WTC11 (cell line): ENCODE results near the gene RPS24. TPM values are rescaled to one million over a fixed set of nuclear protein-coding genes. Genes with fewer than 3 reads are reported as not detected.

Experiments
- ATAC-seq: fragments of 200-7000 bp; cut with Tn5 transposase; 2 replicates; pipeline ENCODE4 v1.10.0; 2021; ENCODE audit warnings: mild to moderate bottlenecking, moderate library complexity
- CTCF ChIA-PET: fragments of 300-600 bp; sonication (Branson Sonifier 250); formaldehyde crosslinking; loops from one replicate; lab custom pipeline; 2021; ENCODE audit warnings: antibody characterized with exemption; lab: Charles Lee
- POLR2A ChIA-PET: fragments of 350-600 bp; sonication (Branson Sonifier 250); formaldehyde crosslinking; loops from one replicate; lab custom pipeline; 2021; ENCODE audit warnings: antibody characterized with exemption; lab: Charles Lee
- DNase-seq: peaks from one replicate; pipeline ENCODE4 v3.0.0; 2021; ENCODE audit warnings: low spot score
- H3K27ac Mint-ChIP-seq: 2 replicates; pipeline ENCODE4 v1.8.0; 2021; ENCODE audit warnings: mixed read lengths
- H3K27me3 Mint-ChIP-seq: 2 replicates; pipeline ENCODE4 v1.8.0; 2021; ENCODE audit warnings: low read depth, mild to moderate bottlenecking, moderate library complexity, mixed read lengths
- H3K36me3 Mint-ChIP-seq: 2 replicates; pipeline ENCODE4 v1.8.0; 2021; ENCODE audit warnings: mixed read lengths
- H3K4me1 Mint-ChIP-seq: 2 replicates; pipeline ENCODE4 v1.8.0; 2022; ENCODE audit warnings: mixed read lengths
- H3K4me3 Mint-ChIP-seq: 2 replicates; pipeline ENCODE4 v1.8.0; 2021; ENCODE audit warnings: mild to moderate bottlenecking, moderate library complexity, mixed read lengths
- H3K9me3 Mint-ChIP-seq: 2 replicates; pipeline ENCODE4 v1.8.0; 2021; ENCODE audit warnings: mixed read lengths
- EMX1 ChIP-seq: fragments of 250-450 bp; sonication (Bioruptor Pico); IDR thresholded peaks from 2 replicates; pipeline ENCODE4 v1.8.0; 2021; ENCODE audit warnings: mild to moderate bottlenecking
- FOXP1 ChIP-seq: sonication (generic); formaldehyde crosslinking; IDR thresholded peaks from 2 replicates; pipeline ENCODE4 v1.8.0; 2022; ENCODE audit warnings: missing genetic modification reagents, mild to moderate bottlenecking, moderate library complexity, borderline replicate concordance
- GTF2I ChIP-seq: fragments of 250-450 bp; sonication (Bioruptor Pico); conservative IDR thresholded peaks from 2 replicates; pipeline ENCODE4 v1.4.0; 2021; ENCODE audit warnings: mild to moderate bottlenecking
- KAT7 ChIP-seq: sonication (generic); formaldehyde crosslinking; IDR thresholded peaks from 2 replicates; pipeline ENCODE4 v1.8.1; 2023; ENCODE audit warnings: missing genetic modification reagents, mild to moderate bottlenecking, borderline replicate concordance
- MXD4 ChIP-seq: fragments of 250-450 bp; sonication (Bioruptor Pico); IDR thresholded peaks from 2 replicates; pipeline ENCODE4 v1.8.0; 2021; ENCODE audit warnings: mild to moderate bottlenecking, moderate library complexity, borderline replicate concordance
- NFE2L1 ChIP-seq: sonication (generic); formaldehyde crosslinking; IDR thresholded peaks from 2 replicates; pipeline ENCODE4 v1.8.1; 2023; ENCODE audit warnings: missing genetic modification reagents
- OVOL2 ChIP-seq: fragments of 250-450 bp; sonication (Bioruptor Pico); IDR thresholded peaks from 2 replicates; pipeline ENCODE4 v1.9.0; 2021; ENCODE audit warnings: mild to moderate bottlenecking, borderline replicate concordance
- RORB ChIP-seq: fragments of 250-450 bp; sonication (Bioruptor Pico); IDR thresholded peaks from 2 replicates; pipeline ENCODE4 v1.9.0; 2021; ENCODE audit warnings: mild to moderate bottlenecking
- STAT6 ChIP-seq: sonication (generic); formaldehyde crosslinking; conservative IDR thresholded peaks from 2 replicates; pipeline ENCODE4 v1.8.1; 2023; ENCODE audit warnings: mild to moderate bottlenecking, low read depth, missing genetic modification reagents, moderate library complexity
- TCF7 ChIP-seq: sonication (generic); formaldehyde crosslinking; IDR thresholded peaks from 2 replicates; pipeline ENCODE4 v1.8.0; 2022; ENCODE audit warnings: mild to moderate bottlenecking, low read depth, missing genetic modification reagents, moderate library complexity
- TEAD4 ChIP-seq: sonication (generic); formaldehyde crosslinking; IDR thresholded peaks from 2 replicates; pipeline ENCODE4 v1.8.0; 2022; ENCODE audit warnings: mild to moderate bottlenecking, missing genetic modification reagents
- ZNF121 ChIP-seq: sonication (generic); formaldehyde crosslinking; IDR thresholded peaks from 2 replicates; pipeline ENCODE4 v1.8.0; 2023; ENCODE audit warnings: missing genetic modification reagents
- ZNF317 ChIP-seq: sonication (generic); formaldehyde crosslinking; IDR thresholded peaks from 2 replicates; pipeline ENCODE4 v1.8.1; 2023; ENCODE audit warnings: low read depth, mild to moderate bottlenecking, moderate library complexity, missing genetic modification reagents, borderline replicate concordance
- total RNA-seq: library from RNA; stranded (reverse); gene quantifications from 3 replicates; pipeline ENCODE4 v1.2.3, GENCODE V29; 2021
- TF ChIP-seq, protein P1 (sequence below): sonication (generic); formaldehyde crosslinking; IDR thresholded peaks from 2 replicates; pipeline ENCODE4 v1.8.0; 2022; ENCODE audit warnings: mild to moderate bottlenecking, missing genetic modification reagents
- TF ChIP-seq, protein P2 (sequence below): sonication (generic); formaldehyde crosslinking; IDR thresholded peaks from 2 replicates; pipeline ENCODE4 v1.8.1; 2022; ENCODE audit warnings: missing genetic modification reagents, borderline replicate concordance
- TF ChIP-seq, protein P3 (sequence below): sonication (generic); formaldehyde crosslinking; IDR thresholded peaks from 2 replicates; pipeline ENCODE4 v1.8.0; 2023; ENCODE audit warnings: missing genetic modification reagents, mild to moderate bottlenecking, borderline replicate concordance
- TF ChIP-seq, protein P4 (sequence below): sonication (generic); formaldehyde crosslinking; IDR thresholded peaks from 2 replicates; pipeline ENCODE4 v1.8.0; 2022; ENCODE audit warnings: mild to moderate bottlenecking, missing genetic modification reagents
- TF ChIP-seq, protein P5 (sequence below): fragments of 250-450 bp; sonication (Bioruptor Pico); conservative IDR thresholded peaks from 2 replicates; pipeline ENCODE4 v1.9.0; 2021; ENCODE audit warnings: mild to moderate bottlenecking
- TF ChIP-seq, protein P6 (sequence below): fragments of 250-450 bp; sonication (Bioruptor Pico); IDR thresholded peaks from 2 replicates; pipeline ENCODE4 v2.1.2; 2022; ENCODE audit warnings: mild to moderate bottlenecking, moderate library complexity

RPS24 gene
- total RNA-seq, 1 experiment from 2014 or later, result 1,819 TPM

DNA sequence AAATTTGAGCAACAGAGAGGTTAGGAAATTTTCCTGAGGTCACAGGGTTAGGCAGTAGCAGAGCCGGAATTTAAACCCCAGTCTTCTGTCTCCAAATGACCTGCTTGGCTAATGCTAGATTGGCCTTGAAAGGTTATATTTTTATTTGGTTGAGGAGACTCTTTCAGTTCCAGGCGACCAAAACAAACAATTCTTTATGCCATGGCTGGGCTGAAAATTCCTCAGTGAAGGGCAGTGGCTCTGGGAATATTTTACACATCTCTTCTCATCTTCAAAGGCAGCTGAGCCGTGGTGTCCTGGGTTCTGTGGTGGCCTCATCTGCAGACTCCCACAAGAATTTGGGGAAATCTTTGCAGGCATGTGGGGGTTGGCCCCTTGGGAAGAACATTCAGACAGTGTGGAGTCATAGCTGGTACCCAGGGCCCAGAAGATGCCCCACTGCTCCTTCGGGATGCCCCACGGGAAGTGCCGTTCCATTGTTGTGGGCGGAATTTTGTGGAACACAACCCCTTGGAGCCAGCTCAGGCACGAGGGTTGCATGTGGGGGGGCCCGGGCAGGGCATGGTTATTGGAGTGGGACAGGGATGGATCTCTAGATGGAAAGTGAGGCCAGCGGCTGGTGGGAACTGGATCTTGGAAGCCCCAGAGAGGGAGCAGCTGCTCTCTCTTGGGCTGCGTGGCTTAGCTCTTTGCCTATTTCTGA, 33.2 kb downstream of the RPS24 start:
- POLR2A ChIA-PET, result no interaction called here
- TF ChIP-seq, protein P1, sequence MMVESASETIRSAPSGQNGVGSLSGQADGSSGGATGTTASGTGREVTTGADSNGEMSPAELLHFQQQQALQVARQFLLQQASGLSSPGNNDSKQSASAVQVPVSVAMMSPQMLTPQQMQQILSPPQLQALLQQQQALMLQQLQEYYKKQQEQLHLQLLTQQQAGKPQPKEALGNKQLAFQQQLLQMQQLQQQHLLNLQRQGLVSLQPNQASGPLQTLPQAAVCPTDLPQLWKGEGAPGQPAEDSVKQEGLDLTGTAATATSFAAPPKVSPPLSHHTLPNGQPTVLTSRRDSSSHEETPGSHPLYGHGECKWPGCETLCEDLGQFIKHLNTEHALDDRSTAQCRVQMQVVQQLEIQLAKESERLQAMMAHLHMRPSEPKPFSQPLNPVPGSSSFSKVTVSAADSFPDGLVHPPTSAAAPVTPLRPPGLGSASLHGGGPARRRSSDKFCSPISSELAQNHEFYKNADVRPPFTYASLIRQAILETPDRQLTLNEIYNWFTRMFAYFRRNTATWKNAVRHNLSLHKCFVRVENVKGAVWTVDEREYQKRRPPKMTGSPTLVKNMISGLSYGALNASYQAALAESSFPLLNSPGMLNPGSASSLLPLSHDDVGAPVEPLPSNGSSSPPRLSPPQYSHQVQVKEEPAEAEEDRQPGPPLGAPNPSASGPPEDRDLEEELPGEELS (CRISPR knock-in tag), result no peak
- TF ChIP-seq STAT6 (CRISPR knock-in tag), result no peak
- TF ChIP-seq, protein P2, sequence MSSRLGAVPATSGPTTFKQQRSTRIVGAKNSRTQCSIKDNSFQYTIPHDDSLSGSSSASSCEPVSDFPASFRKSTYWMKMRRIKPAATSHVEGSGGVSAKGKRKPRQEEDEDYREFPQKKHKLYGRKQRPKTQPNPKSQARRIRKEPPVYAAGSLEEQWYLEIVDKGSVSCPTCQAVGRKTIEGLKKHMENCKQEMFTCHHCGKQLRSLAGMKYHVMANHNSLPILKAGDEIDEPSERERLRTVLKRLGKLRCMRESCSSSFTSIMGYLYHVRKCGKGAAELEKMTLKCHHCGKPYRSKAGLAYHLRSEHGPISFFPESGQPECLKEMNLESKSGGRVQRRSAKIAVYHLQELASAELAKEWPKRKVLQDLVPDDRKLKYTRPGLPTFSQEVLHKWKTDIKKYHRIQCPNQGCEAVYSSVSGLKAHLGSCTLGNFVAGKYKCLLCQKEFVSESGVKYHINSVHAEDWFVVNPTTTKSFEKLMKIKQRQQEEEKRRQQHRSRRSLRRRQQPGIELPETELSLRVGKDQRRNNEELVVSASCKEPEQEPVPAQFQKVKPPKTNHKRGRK (CRISPR knock-in tag), result no peak
- TF ChIP-seq, protein P3, sequence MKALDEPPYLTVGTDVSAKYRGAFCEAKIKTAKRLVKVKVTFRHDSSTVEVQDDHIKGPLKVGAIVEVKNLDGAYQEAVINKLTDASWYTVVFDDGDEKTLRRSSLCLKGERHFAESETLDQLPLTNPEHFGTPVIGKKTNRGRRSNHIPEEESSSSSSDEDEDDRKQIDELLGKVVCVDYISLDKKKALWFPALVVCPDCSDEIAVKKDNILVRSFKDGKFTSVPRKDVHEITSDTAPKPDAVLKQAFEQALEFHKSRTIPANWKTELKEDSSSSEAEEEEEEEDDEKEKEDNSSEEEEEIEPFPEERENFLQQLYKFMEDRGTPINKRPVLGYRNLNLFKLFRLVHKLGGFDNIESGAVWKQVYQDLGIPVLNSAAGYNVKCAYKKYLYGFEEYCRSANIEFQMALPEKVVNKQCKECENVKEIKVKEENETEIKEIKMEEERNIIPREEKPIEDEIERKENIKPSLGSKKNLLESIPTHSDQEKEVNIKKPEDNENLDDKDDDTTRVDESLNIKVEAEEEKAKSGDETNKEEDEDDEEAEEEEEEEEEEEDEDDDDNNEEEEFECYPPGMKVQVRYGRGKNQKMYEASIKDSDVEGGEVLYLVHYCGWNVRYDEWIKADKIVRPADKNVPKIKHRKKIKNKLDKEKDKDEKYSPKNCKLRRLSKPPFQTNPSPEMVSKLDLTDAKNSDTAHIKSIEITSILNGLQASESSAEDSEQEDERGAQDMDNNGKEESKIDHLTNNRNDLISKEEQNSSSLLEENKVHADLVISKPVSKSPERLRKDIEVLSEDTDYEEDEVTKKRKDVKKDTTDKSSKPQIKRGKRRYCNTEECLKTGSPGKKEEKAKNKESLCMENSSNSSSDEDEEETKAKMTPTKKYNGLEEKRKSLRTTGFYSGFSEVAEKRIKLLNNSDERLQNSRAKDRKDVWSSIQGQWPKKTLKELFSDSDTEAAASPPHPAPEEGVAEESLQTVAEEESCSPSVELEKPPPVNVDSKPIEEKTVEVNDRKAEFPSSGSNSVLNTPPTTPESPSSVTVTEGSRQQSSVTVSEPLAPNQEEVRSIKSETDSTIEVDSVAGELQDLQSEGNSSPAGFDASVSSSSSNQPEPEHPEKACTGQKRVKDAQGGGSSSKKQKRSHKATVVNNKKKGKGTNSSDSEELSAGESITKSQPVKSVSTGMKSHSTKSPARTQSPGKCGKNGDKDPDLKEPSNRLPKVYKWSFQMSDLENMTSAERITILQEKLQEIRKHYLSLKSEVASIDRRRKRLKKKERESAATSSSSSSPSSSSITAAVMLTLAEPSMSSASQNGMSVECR, result no peak
- no peak for TF ChIP-seq GTF2I (CRISPR knock-in tag)
- TF ChIP-seq, protein P4, sequence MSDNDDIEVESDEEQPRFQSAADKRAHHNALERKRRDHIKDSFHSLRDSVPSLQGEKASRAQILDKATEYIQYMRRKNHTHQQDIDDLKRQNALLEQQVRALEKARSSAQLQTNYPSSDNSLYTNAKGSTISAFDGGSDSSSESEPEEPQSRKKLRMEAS, result no peak
- TF ChIP-seq, protein P5, sequence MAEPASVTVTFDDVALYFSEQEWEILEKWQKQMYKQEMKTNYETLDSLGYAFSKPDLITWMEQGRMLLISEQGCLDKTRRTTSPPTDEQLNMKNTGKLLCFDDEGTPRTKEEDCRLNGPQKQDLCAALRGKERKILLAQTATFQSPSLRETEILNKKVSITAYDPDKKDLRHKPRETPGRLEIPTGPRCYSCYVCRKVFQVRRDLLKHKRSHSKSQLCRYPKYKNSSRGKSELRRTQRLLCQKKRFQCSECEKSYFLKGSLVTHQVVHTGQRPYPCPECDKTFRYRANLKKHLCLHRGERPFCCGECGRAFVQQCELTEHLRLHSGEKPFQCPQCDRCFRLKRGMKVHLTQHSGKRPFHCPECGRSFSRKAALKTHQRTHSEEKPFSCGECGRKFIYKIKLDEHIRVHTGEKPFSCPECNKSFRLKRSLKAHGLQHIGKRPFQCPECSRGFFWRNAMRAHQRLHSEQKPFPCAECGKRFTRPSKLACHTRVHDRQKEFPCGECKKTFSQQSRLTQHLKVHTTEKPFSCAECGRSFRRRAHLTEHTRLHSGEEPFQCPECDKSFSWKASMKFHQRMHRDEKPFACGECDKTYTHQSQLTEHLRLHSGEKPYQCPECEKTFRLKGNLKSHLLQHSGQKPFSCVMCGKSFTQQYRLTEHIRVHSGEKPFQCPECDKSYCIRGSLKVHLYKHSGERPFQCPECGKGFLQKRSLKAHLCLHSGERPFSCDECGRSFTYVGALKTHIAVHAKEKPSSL (CRISPR knock-in tag), result no peak
- no peak for TF ChIP-seq KAT7 (CRISPR knock-in tag)
- TF ChIP-seq FOXP1 (CRISPR knock-in tag), result no peak
- TF ChIP-seq NFE2L1, result no peak
- TF ChIP-seq, protein P6, sequence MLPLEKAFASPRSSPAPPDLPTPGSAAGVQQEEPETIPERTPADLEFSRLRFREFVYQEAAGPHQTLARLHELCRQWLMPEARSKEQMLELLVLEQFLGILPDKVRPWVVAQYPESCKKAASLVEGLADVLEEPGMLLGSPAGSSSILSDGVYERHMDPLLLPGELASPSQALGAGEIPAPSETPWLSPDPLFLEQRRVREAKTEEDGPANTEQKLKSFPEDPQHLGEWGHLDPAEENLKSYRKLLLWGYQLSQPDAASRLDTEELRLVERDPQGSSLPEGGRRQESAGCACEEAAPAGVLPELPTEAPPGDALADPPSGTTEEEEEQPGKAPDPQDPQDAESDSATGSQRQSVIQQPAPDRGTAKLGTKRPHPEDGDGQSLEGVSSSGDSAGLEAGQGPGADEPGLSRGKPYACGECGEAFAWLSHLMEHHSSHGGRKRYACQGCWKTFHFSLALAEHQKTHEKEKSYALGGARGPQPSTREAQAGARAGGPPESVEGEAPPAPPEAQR (CRISPR knock-in tag), result no peak
- no peak for TF ChIP-seq EMX1
- no peak for TF ChIP-seq ZNF317 (CRISPR knock-in tag)
- TF ChIP-seq RORB (CRISPR knock-in tag), result no peak
- no peak for TF ChIP-seq TEAD4
- no peak for TF ChIP-seq ZNF121 (CRISPR knock-in tag)
- TF ChIP-seq OVOL2 (CRISPR knock-in tag), result no peak
- no peak for TF ChIP-seq TCF7
- no peak for TF ChIP-seq MXD4 (CRISPR knock-in tag)
- no peaks in the 10 kb centered on the region for H3K36me3 Mint-ChIP-seq
- peaks cover 2% of the 10 kb centered on the region; the same call in 1 of the 2 replicates for H3K27me3 Mint-ChIP-seq
- H3K9me3 Mint-ChIP-seq, result no peaks in the 10 kb centered on the region
- peaks cover 4% of the 10 kb centered on the region; the same call in 1 of the 2 replicates for H3K4me1 Mint-ChIP-seq
- H3K4me3 Mint-ChIP-seq, result no peak overlapping the region
- DNase-seq (no peak), ATAC-seq (no peak)
- no peak overlapping the region for H3K27ac Mint-ChIP-seq
- CTCF ChIA-PET, result interaction anchor here (1.0 kb wide), 2 partner anchors 19 to 195 kb away, joined by 3 to 4 read pairs; no protein-coding TSS in a partner anchor
